ENCODE data around the gene PRIMA1.

PRIMA1 gene, protein sequence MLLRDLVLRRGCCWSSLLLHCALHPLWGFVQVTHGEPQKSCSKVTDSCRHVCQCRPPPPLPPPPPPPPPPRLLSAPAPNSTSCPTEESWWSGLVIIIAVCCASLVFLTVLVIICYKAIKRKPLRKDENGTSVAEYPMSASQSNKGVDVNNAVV

DNA sequence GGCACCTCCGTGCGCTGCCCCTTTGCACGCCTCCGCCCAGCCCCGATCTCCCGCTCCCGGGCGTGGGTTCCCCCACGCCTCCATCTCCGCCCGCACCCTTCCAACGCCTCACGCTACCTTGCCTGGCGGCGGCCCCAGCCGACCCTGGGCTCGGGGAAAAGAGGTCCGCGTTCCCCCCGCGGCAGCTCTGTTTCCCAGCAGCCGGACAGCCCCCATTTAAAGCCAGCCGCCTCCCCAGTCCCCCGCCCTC lies at the start of gene PRIMA1:
TSS of gene PRIMA1 (minus strand) at position 193 of the 250 bp plus-strand sequence. CDS start 767 bp downstream, outside the sequence.
- no peak within 1 kb of the TSS for H3K4me3 ChIP-seq (ENCODE audit: low read depth, low read length)
- TF ChIP-seq, protein P1, sequence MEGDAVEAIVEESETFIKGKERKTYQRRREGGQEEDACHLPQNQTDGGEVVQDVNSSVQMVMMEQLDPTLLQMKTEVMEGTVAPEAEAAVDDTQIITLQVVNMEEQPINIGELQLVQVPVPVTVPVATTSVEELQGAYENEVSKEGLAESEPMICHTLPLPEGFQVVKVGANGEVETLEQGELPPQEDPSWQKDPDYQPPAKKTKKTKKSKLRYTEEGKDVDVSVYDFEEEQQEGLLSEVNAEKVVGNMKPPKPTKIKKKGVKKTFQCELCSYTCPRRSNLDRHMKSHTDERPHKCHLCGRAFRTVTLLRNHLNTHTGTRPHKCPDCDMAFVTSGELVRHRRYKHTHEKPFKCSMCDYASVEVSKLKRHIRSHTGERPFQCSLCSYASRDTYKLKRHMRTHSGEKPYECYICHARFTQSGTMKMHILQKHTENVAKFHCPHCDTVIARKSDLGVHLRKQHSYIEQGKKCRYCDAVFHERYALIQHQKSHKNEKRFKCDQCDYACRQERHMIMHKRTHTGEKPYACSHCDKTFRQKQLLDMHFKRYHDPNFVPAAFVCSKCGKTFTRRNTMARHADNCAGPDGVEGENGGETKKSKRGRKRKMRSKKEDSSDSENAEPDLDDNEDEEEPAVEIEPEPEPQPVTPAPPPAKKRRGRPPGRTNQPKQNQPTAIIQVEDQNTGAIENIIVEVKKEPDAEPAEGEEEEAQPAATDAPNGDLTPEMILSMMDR (IDR thresholded peaks at IDR 0.05; ENCODE audit: borderline replicate concordance, insufficient read depth, low read depth, low read length): no peak

DNA sequence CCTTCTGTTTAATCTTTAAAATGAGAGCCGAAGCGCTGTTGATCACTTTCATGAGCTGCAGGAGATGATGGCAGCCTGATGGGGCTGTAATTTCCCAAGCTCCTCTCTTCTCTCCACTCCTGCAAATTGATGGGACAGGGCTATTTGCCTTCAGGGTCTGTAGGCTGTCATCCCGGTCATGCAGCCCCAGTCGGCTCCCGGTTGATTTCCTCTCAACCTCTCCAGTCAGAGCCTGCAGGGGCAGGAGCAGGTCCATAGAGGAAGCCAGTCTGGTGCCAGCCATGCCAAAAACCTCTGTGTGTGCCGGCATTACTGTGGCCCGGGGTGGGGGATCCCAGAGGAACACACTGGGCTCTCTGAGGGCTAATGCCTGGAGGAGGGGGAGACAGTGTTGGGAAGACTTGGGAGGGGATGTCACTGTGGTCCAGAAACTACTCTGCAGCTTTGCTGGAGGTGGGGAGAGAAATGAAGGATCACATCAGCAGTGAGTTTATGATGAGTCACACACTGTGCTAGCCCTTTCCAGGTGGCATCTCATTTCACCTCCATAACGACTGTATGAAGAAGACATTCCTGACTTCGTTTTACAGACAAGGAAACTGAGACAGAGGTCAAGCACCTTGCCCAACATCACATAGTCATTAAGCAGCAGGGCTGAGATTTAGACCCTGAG lies 46.5 kb upstream of the PRIMA1 start:
- no peak overlapping the region for H3K4me3 ChIP-seq (ENCODE audit: low read depth, low read length)
- TF ChIP-seq, protein P1 (IDR thresholded peaks at IDR 0.05; ENCODE audit: borderline replicate concordance, insufficient read depth, low read depth, low read length): no peak

DNA sequence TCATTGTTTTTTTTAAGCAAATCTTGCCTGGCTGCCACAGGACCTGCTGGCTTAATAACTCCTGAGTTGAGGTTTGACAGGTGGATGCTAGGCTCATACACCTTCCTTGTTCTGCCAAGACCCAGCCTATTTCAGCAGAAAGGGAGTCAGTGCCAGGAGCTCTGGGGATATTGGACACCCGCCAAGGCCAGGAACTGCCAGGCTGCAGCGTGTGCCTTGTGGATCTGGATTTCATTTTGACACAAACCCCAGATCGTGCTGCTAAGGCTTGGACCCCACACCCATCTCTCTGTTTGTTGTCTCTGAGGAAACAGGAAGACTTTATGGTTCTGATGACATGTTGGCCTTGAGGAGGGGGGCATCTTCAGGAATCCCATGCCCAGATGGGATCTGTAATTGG lies 44.4 kb upstream of the PRIMA1 start:
- TF ChIP-seq, protein P1 (IDR thresholded peaks at IDR 0.05; ENCODE audit: borderline replicate concordance, insufficient read depth, low read depth, low read length): no peak
- no peak overlapping the region for H3K4me3 ChIP-seq (ENCODE audit: low read depth, low read length)

DNA sequence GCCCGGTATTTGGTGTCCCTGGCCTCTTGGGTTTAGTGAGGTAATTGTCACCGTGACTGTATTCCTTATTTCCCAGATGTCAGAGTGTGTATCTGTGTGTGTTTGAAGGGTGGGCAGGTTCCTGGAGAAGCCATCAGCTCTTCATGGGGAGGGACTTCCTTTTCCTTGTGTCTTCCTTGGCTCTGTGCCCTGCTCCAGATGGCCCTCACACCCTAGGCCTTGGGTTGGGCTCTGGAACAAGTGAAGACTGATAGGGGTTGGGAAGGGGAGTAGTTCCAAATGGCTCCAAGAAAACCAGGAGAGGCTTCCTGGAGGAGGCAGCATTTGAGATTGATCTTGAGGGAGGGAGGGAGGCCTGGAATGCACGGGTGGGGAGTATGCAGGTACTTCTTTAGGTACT lies 43.8 kb upstream of the PRIMA1 start:
- TF ChIP-seq, protein P1 (IDR thresholded peaks at IDR 0.05; ENCODE audit: borderline replicate concordance, insufficient read depth, low read depth, low read length): no peak

DNA sequence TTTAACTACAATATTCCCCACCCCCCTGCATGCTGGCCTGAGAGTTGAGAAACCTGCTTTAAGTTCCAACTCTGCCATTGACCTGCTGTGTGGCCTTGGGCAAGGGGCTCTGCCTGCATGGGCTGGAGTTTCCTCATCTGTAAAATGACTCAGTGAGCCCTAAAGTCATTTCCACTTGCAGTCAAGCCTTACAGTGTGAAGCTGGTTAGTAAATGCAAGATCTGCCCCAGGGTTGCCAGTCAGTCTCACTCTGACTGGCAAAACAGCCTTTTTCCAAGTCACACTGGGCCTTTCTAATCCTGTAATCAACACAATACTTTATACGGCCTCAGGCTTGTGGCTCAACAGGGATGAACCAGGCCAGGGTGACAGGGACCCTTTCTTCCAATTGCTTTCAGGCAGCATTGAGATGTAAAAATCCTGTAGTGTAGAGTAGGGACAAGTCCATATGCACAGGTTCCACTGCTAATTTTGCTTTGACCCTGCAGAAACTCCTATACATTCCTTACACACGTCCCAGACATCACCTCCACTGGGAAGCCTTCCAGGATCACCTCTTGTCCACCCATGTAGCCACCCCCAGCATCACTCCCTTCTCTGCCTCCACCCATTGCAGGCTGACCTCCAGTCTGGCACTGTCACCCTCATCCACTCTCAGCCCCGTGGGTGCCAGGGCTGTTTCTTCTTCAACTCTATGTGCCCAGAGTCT lies 42.6 kb upstream of the PRIMA1 start:
- TF ChIP-seq, protein P1 (IDR thresholded peaks at IDR 0.05; ENCODE audit: borderline replicate concordance, insufficient read depth, low read depth, low read length): no peak

More for the DNA sequence above, 43.8 kb upstream of the PRIMA1 start:
- H3K4me3 ChIP-seq (ENCODE audit: low read depth, low read length): no peak overlapping the region

DNA sequence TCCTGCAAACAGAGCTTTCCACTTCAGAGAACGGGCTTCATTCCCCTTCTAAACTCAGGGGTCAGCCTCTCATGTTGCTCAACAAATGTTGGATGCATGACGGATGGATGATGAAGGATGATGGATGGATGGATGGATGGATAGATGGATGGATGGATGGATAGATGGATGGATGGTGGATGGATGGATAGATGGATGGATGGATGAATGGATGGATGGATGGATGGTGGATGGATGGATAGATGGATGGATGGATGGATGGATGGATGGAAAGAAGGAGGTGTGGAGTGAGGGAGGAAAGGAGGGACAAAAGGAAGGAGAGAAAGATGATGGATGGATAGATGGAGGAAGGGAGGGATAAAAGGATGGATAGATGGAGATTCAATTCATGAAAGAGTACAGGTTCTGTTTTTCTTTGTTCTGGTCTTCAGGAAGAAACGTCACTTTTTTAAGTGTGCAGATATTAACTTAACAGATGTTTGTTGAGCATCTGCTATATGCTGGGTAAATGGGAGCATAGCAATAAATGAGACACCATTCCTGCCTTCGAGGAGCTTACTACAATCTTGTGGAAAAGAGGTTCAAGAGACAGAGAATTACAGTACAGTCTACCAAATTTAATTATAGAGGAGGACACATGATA lies 41.7 kb upstream of the PRIMA1 start:
- TF ChIP-seq, protein P1 (IDR thresholded peaks at IDR 0.05; ENCODE audit: borderline replicate concordance, insufficient read depth, low read depth, low read length): no peak

More for the DNA sequence above, 42.6 kb upstream of the PRIMA1 start:
- H3K4me3 ChIP-seq (ENCODE audit: low read depth, low read length): no peak overlapping the region

More for the DNA sequence above, 41.7 kb upstream of the PRIMA1 start:
- H3K4me3 ChIP-seq (ENCODE audit: low read depth, low read length): no peak overlapping the region
